Stomach (tissue), 4 donors: ENCODE measurements around the gene ACTL6B.

Experiments
- CTCF ChIP-seq, 7 experiments: fragments of 450-650 bp in 4 of 7; fragments of 200-600 bp in 3 of 7; sonication (generic) in 3 of 7; IDR thresholded peaks; one replicate each; pipeline ENCODE4 v1.5.1; 2016 to 2019; ENCODE audit warnings: antibody characterized with exemption in 7 of 7, control low read depth in 2 of 7, mild to moderate bottlenecking in 1 of 7
- EP300 ChIP-seq: sonication (generic); formaldehyde crosslinking; IDR thresholded peaks from one replicate; pipeline ENCODE4 v1.6.1; 2017; ENCODE audit warnings: antibody characterized with exemption

GRCh38 chr7:100632951-100633717, 23.1 kb downstream of the ACTL6B start:
- TF ChIP-seq CTCF (IDR thresholded peaks at IDR 0.05) (peak in 4 of 7 experiments; percentile 13 to 53 (median 24)), EP300 (no peak)
